ENCODE results near the gene HCRT.

- no peak for TF ChIP-seq CTCF (IDR thresholded peaks at IDR 0.05)
- TF ChIP-seq EP300 (IDR thresholded peaks at IDR 0.05; ENCODE audit: low read depth), result no peak
- TF ChIP-seq POLR2AphosphoS5 (IDR thresholded peaks at IDR 0.05), result no peak
These were observed 13.4 kb downstream of the HCRT start for GRCh38 chr17:42171831-42172230.

All from transverse colon (tissue), 4 donors.